Liver (tissue), 9 donors: ENCODE measurements around the gene HSD17B8. TPM values are rescaled to one million over a fixed set of nuclear protein-coding genes. Genes with fewer than 3 reads are reported as not detected.

Experiments
- DNase-seq: peaks from one replicate; pipeline ENCODE4 v3.0.0-alpha.2; 2017; ENCODE audit warnings: low spot score
- H3K27ac ChIP-seq, 2 donors: one replicate each; pipeline ENCODE4 v1.7.0; 2013; ENCODE audit warnings: inconsistent platforms in 2 of 2, low read length in 2 of 2, control low read depth in 1 of 2, low read depth in 1 of 2, mild to moderate bottlenecking in 1 of 2
- H3K27me3 ChIP-seq, 4 donors: one replicate each; pipeline versions ENCODE4 v1.6.1 to v1.7.0; 2013; ENCODE audit warnings: low read length in 3 of 4, inconsistent platforms in 1 of 4, mild to moderate bottlenecking in 1 of 4, moderate library complexity in 1 of 4; ENCODE audit not compliant: control insufficient read depth in 4 of 4, insufficient read depth in 4 of 4
- H3K36me3 ChIP-seq, 4 donors: one replicate each; pipeline versions ENCODE4 v1.6.1 to v1.7.0; 2013; ENCODE audit warnings: low read length in 3 of 4, mild to moderate bottlenecking in 3 of 4, low read depth in 1 of 4, moderate library complexity in 1 of 4; ENCODE audit not compliant: control insufficient read depth in 4 of 4, insufficient read depth in 3 of 4
- H3K4me1 ChIP-seq, 4 donors: one replicate each; pipeline versions ENCODE4 v1.6.1 to v1.7.0; 2013; ENCODE audit warnings: low read length in 3 of 4, mild to moderate bottlenecking in 3 of 4, moderate library complexity in 1 of 4; ENCODE audit not compliant: control insufficient read depth in 4 of 4, insufficient read depth in 4 of 4
- H3K4me3 ChIP-seq, 3 donors: one replicate each; pipeline versions ENCODE4 v1.6.1 to v1.7.0; 2013; ENCODE audit warnings: low read length in 3 of 3, control low read depth in 1 of 3, low read depth in 1 of 3, mild to moderate bottlenecking in 1 of 3
- H3K9ac ChIP-seq, 2 donors: one replicate each; pipeline ENCODE4 v1.7.0; 2013; ENCODE audit warnings: low read length in 2 of 2, mild to moderate bottlenecking in 2 of 2, moderate library complexity in 2 of 2, control low read depth in 1 of 2, low read depth in 1 of 2
- H3K9me3 ChIP-seq, 4 donors: one replicate each; pipeline versions ENCODE4 v1.6.1 to v1.7.0; 2013; ENCODE audit warnings: low read length in 3 of 4; ENCODE audit not compliant: control insufficient read depth in 4 of 4
- ATF3 ChIP-seq: IDR thresholded peaks from 2 replicates; pipeline ENCODE4 v1.6.1; 2016; ENCODE audit warnings: antibody characterized with exemption
- FOXA1 ChIP-seq: IDR thresholded peaks from 2 replicates; pipeline ENCODE4 v1.6.1; 2016; ENCODE audit warnings: antibody characterized with exemption
- FOXA2 ChIP-seq: IDR thresholded peaks from 2 replicates; pipeline ENCODE4 v1.6.1; 2016; ENCODE audit warnings: antibody characterized with exemption
- GABPA ChIP-seq, 2 donors: IDR thresholded peaks in 1 of 2; conservative IDR thresholded peaks in 1 of 2; 2 replicates each; pipeline ENCODE4 v1.6.1; 2016; ENCODE audit warnings: antibody characterized with exemption in 2 of 2, mild to moderate bottlenecking in 1 of 2, moderate library complexity in 1 of 2
- HNF4A ChIP-seq, 2 donors: conservative IDR thresholded peaks; 2 replicates each; pipeline ENCODE4 v1.6.1; 2016; ENCODE audit warnings: antibody characterized with exemption in 2 of 2, mild to moderate bottlenecking in 2 of 2
- HNF4G ChIP-seq: IDR thresholded peaks from 2 replicates; pipeline ENCODE4 v1.6.1; 2016; ENCODE audit warnings: antibody characterized with exemption
- MAX ChIP-seq: IDR thresholded peaks from 2 replicates; pipeline ENCODE4 v1.6.1; 2016; ENCODE audit warnings: antibody characterized with exemption
- REST ChIP-seq: IDR thresholded peaks from 2 replicates; pipeline ENCODE4 v1.6.1; 2016; ENCODE audit warnings: antibody characterized with exemption, mild to moderate bottlenecking
- RXRA ChIP-seq, 2 donors: IDR thresholded peaks; 2 replicates each; pipeline ENCODE4 v1.6.1; 2017 to 2018; ENCODE audit warnings: antibody characterized with exemption in 2 of 2, mild to moderate bottlenecking in 1 of 2
- TAF1 ChIP-seq: conservative IDR thresholded peaks from 2 replicates; pipeline ENCODE4 v1.6.1; 2016; ENCODE audit warnings: antibody characterized with exemption, mild to moderate bottlenecking
- ZBTB33 ChIP-seq: IDR thresholded peaks from 2 replicates; pipeline ENCODE4 v1.6.1; 2016; ENCODE audit warnings: antibody characterized with exemption
- WGBS: extraction: QIAGEN DNeasy Blood & Tissue Kit; methylation state at CpG from one replicate; pipeline ENCODE4 v1.1.7; 2013; 5-methylcytosine and 5-hydroxymethylcytosine counted together
- polyA plus RNA-seq, 2 donors: library from polyadenylated mRNA; stranded (reverse) in 1 of 2; unstranded in 1 of 2; fragments of 200-250 nt in 1 of 2; fragments of >200 nt in 1 of 2; fragmentation: Nextera tagmentation in 1 of 2; extraction: Ambion mirVana in 1 of 2; gene quantifications; one replicate each; pipeline versions ENCODE4 v1.2.1 to v1.2.3, GENCODE V29; 2013 to 2015
- total RNA-seq, 2 donors: library from RNA; depleted of rRNA; stranded (reverse); fragments of >200 nt; gene quantifications; one replicate each; pipeline ENCODE4 v1.2.3, GENCODE V29; 2014
- donor health status: healthy.
- donor health status: healthy.
- donor health status: healthy.
- donor health status: healthy.
- donor health status: healthy.

The HSD17B8 gene
- total and polyA plus RNA-seq, 4 donors = 24.5 to 52.3 (median 37.5) TPM

GRCh38 chr6:33176906-33177305 is 27.5 kb upstream of the HSD17B8 start:
- WGBS = 90% methylated on average over 7 of the region's 7 CpGs
- Histone ChIP-seq H3K27ac (no peak overlapping the region), H3K4me1 (no peaks in the 10 kb centered on the region), H3K9ac (no peak overlapping the region), H3K36me3 (no peaks in the 10 kb centered on the region), H3K9me3 (no peaks in the 10 kb centered on the region), H3K27me3 (no peaks in the 10 kb centered on the region), H3K4me3 (no peak overlapping the region)
- no peak for DNase-seq
- TF ChIP-seq ATF3 (no peak), HNF4G (no peak), MAX (no peak), GABPA (IDR thresholded peaks at IDR 0.05 in 1 of 2, conservative IDR thresholded peaks at IDR 0.05 in 1 of 2) (no peak), HNF4A (conservative IDR thresholded peaks at IDR 0.05) (no peak), RXRA (IDR thresholded peaks at IDR 0.05) (no peak), FOXA2 (no peak)

GRCh38 chr6:33177552-33178446 is 26.7 kb upstream of the HSD17B8 start:
- H3K4me3 ChIP-seq = no peak overlapping the region
- no peaks in the 10 kb centered on the region for H3K27me3 ChIP-seq
- no peaks in the 10 kb centered on the region for H3K9me3 ChIP-seq
- WGBS = 92% methylated on average over 19 of the region's 19 CpGs
- H3K27ac ChIP-seq = no peak overlapping the region
- H3K4me1 ChIP-seq = no peaks in the 10 kb centered on the region
- TF ChIP-seq ZBTB33 (no peak), TAF1 (no peak), FOXA2 (no peak), HNF4G (no peak)
- no peaks in the 10 kb centered on the region for H3K36me3 ChIP-seq
- no peak for DNase-seq
- H3K9ac ChIP-seq = no peak overlapping the region

GRCh38 chr6:33178755-33179475 is 25.5 kb upstream of the HSD17B8 start:
- no peak overlapping the region for H3K27ac ChIP-seq
- no peaks in the 10 kb centered on the region for H3K4me1 ChIP-seq
- H3K27me3 ChIP-seq = no peaks in the 10 kb centered on the region
- no peaks in the 10 kb centered on the region for H3K36me3 ChIP-seq
- no peak overlapping the region for H3K4me3 ChIP-seq
- 92% methylated on average over 10 of the region's 10 CpGs for WGBS
- DNase-seq = no peak
- TF ChIP-seq ZBTB33 = no peak
- TF ChIP-seq FOXA1 = no peak
- TF ChIP-seq ATF3 = no peak
- TF ChIP-seq GABPA (IDR thresholded peaks at IDR 0.05 in 1 of 2, conservative IDR thresholded peaks at IDR 0.05 in 1 of 2) = no peak
- no peak for TF ChIP-seq REST
- no peaks in the 10 kb centered on the region for H3K9me3 ChIP-seq
- no peak overlapping the region for H3K9ac ChIP-seq
